T-helper 2 cell treated with Interferon-gamma antibody and Interleukin-4, amounts not matched to agents 100 ng/mL and 5 ng/mL, for 36 hours (primary cell): ENCODE measurements around the gene CTBP1. TPM values are rescaled to one million over a fixed set of nuclear protein-coding genes. Genes with fewer than 3 reads are reported as not detected.

Experiments
- intact Hi-C: fragments of 100-400 bp; cut with micrococcal nuclease; formaldehyde crosslinking; loops from one replicate; pipeline ENCODE4 v1.15.1; 2023
- total RNA-seq: library from RNA; stranded (reverse); gene quantifications from 2 replicates; pipeline ENCODE4 v1.2.3, GENCODE V29; 2022

CTBP1 gene
- total RNA-seq, 1 donor from 2014 or later: 238 TPM

GRCh38 chr4:1200425-1201035 lies 48.4 kb downstream of the CTBP1 start:
- intact Hi-C loops: loop anchor here (1.0 to 2.0 kb wide), 2 partner anchors 33 to 70 kb away; no protein-coding TSS in a partner anchor

- intact Hi-C loops: loop anchor here (2.0 kb wide), 1 partner anchor 69 kb away; no protein-coding TSS in a partner anchor
Observed at GRCh38 chr4:1199556-1200331, 49.2 kb downstream of the CTBP1 start.

GRCh38 chr4:1198098-1198844 lies 50.7 kb downstream of the CTBP1 start:
- intact Hi-C loops: no loop called here

GRCh38 chr4:1196421-1197183 lies 52.3 kb downstream of the CTBP1 start:
- intact Hi-C loops: no loop called here

- intact Hi-C loops: no loop called here
Observed at GRCh38 chr4:1195891-1196401, 53.0 kb downstream of the CTBP1 start.

- intact Hi-C loops: no loop called here
Observed at GRCh38 chr4:1195109-1195671, 53.7 kb downstream of the CTBP1 start.

GRCh38 chr4:1194010-1194900 lies 54.7 kb downstream of the CTBP1 start:
- intact Hi-C loops: no loop called here

- intact Hi-C loops: no loop called here
Observed at GRCh38 chr4:1193206-1194009, 55.5 kb downstream of the CTBP1 start.

GRCh38 chr4:1192493-1193205 lies 56.3 kb downstream of the CTBP1 start:
- intact Hi-C loops: no loop called here

- intact Hi-C loops: no loop called here
Observed at GRCh38 chr4:1192091-1192492, 56.8 kb downstream of the CTBP1 start.

GRCh38 chr4:1191621-1192020 lies 57.3 kb downstream of the CTBP1 start:
- intact Hi-C loops: no loop called here

GRCh38 chr4:1187182-1187581 lies 61.7 kb downstream of the CTBP1 start:
- intact Hi-C loops: loop anchor here (1.0 to 2.0 kb wide), 2 partner anchors 15 to 20 kb away; no protein-coding TSS in a partner anchor

- intact Hi-C loops: no loop called here
Observed at GRCh38 chr4:1183985-1184773, 64.8 kb downstream of the CTBP1 start.

- intact Hi-C loops: no loop called here
Observed at GRCh38 chr4:1182313-1182712, 66.6 kb downstream of the CTBP1 start.

GRCh38 chr4:1180663-1181062 lies 68.3 kb downstream of the CTBP1 start:
- intact Hi-C loops: no loop called here

GRCh38 chr4:1179976-1180375 lies 69.0 kb downstream of the CTBP1 start:
- intact Hi-C loops: no loop called here

- intact Hi-C loops: no loop called here
Observed at GRCh38 chr4:1179089-1179441, 69.9 kb downstream of the CTBP1 start.
